CD4-positive, CD25-positive, alpha-beta regulatory T cell (primary cell): Measurements from ENCODE around the gene CREBRF. TPM values are rescaled to one million over a fixed set of nuclear protein-coding genes. Genes with fewer than 3 reads are reported as not detected.

ENCODE experiments used
- ATAC-seq, 2 donors: fragments of 150-1000 bp; cut with Tn5 transposase; one replicate each; pipeline ENCODE4 v1.10.0; 2021; ENCODE audit warnings: low read depth in 2 of 2, moderate number of reproducible peaks in 2 of 2, moderate library complexity in 1 of 2
- DNase-seq, 3 donors: peaks; one replicate each; pipeline versions ENCODE4 v3.0.0 to v3.0.0-alpha.2; 2012 to 2022; ENCODE audit warnings: mixed read lengths in 1 of 3
- H3K27ac ChIP-seq: one replicate; pipeline ENCODE4 v1.7.0; 2013; ENCODE audit warnings: mild to moderate bottlenecking, low read length; ENCODE audit not compliant: insufficient read depth, poor library complexity, severe bottlenecking
- H3K27me3 ChIP-seq: one replicate; pipeline ENCODE4 v1.7.0; 2013; ENCODE audit warnings: low read length; ENCODE audit not compliant: control insufficient read depth, insufficient read depth
- H3K36me3 ChIP-seq: one replicate; pipeline ENCODE4 v1.7.0; 2013; ENCODE audit warnings: mild to moderate bottlenecking, low read length, moderate library complexity; ENCODE audit not compliant: control insufficient read depth, insufficient read depth
- H3K4me1 ChIP-seq: 2 replicates; pipeline ENCODE4 v1.7.0; 2013; ENCODE audit warnings: mild to moderate bottlenecking, low read length; ENCODE audit not compliant: insufficient read depth, control insufficient read depth, poor library complexity, severe bottlenecking
- H3K4me3 ChIP-seq: one replicate; pipeline ENCODE4 v1.7.0; 2013; ENCODE audit warnings: low read depth, mild to moderate bottlenecking, low read length, moderate library complexity
- H3K9me3 ChIP-seq, 2 experiments: 1 replicate in 1 of 2; 2 replicates in 1 of 2; pipeline ENCODE4 v1.7.0; 2013; ENCODE audit warnings: low read length in 2 of 2, mild to moderate bottlenecking in 1 of 2, moderate library complexity in 1 of 2; ENCODE audit not compliant: control insufficient read depth in 2 of 2
- H3K27ac Mint-ChIP-seq, 3 donors: one replicate each; pipeline ENCODE4 v1.8.0; 2020 to 2022; ENCODE audit warnings: mild to moderate bottlenecking in 3 of 3, mixed read lengths in 3 of 3, moderate library complexity in 2 of 3
- H3K27me3 Mint-ChIP-seq: one replicate; pipeline ENCODE4 v1.8.0; 2022; ENCODE audit warnings: mild to moderate bottlenecking, mixed read lengths
- H3K36me3 Mint-ChIP-seq: one replicate; pipeline ENCODE4 v1.8.0; 2020; ENCODE audit warnings: mixed read lengths
- H3K4me1 Mint-ChIP-seq, 4 donors: one replicate each; pipeline ENCODE4 v1.8.0; 2020 to 2022; ENCODE audit warnings: mixed read lengths in 4 of 4, mild to moderate bottlenecking in 1 of 4
- H3K4me3 Mint-ChIP-seq, 4 donors: one replicate each; pipeline ENCODE4 v1.8.0; 2020 to 2022; ENCODE audit warnings: mild to moderate bottlenecking in 4 of 4, mixed read lengths in 4 of 4, moderate library complexity in 3 of 4
- H3K9me3 Mint-ChIP-seq, 7 donors: one replicate each; pipeline ENCODE4 v1.8.0; 2020 to 2022; ENCODE audit warnings: mixed read lengths in 7 of 7, mild to moderate bottlenecking in 3 of 7, moderate library complexity in 2 of 7
- polyA plus RNA-seq, 4 donors: library from polyadenylated mRNA; unstranded; fragments of 300-500 nt; fragmentation: Illumina TruSeq; gene quantifications; one replicate each; pipeline ENCODE4 v1.2.3, GENCODE V29; 2021
- total RNA-seq: library from RNA; stranded (reverse); gene quantifications from one replicate; pipeline ENCODE4 v1.2.3, GENCODE V29; 2022

Gene CREBRF
- total RNA-seq (126 TPM), polyA plus RNA-seq (10 to 100 TPM; 59.5 to 69.2 (median 65.1) TPM)

DNA sequence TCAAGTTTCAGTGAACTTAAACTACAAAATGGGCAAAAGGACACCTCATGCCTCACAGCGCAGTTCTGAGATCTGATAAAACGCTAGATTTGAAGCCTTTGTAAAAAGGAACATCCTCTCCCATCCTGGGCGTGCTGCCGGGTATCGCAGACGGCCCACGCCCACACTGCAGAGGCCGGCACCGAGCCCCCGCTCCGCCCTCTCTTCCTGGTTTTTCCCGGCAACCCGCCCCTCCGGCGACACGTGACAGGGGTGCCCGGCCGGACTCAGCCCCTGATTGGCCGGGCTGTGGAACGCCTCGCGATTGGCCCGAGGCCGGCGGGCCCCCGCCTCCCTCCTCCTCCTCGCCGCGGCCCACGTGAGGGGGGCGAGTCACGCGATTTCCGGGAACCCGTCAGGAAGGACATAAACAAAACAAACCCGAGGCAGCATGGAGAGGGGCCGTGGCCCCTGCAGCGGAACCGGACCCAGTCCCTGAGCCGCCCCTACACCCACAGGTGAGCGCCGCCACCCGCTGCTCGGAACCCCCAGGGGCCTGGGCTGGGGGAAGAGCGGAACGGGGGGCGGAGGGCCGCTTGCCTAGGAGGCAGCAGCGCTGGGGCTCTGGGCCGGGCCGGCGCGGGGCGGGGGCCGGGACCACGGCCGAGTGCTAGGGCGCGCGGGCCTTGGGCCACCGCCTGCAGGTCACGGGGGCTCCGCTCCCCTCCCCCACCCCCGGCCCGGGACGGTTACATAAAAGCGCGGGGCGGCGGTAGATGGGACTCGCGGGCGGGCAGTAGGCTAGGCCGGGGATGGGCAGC, at the start of gene CREBRF:
TSS of gene CREBRF (plus strand) at position 370 of the 800 bp plus-strand sequence. CDS start 24,424 bp downstream, outside the sequence.
- H3K9me3 Mint-ChIP-seq: no peaks in the 10 kb centered on the region
- ATAC-seq (peak; percentile 72), DNase-seq (peak; percentile 98 to 99 (median 99))
- peaks cover 7% of the 10 kb centered on the region for H3K36me3 Mint-ChIP-seq
- peak within 1 kb of the TSS; percentile 97 to 98 (median 97) for H3K27ac Mint-ChIP-seq
- Histone ChIP-seq H3K27ac (peak within 1 kb of the TSS; percentile 98), H3K36me3 (peaks cover 5% of the 10 kb centered on the region), H3K4me1 (peaks cover 31% of the 10 kb centered on the region), H3K4me3 (peak within 1 kb of the TSS; percentile 94), H3K9me3 (no peaks in the 10 kb centered on the region), H3K27me3 (no peaks in the 10 kb centered on the region)
- H3K4me3 Mint-ChIP-seq: peak within 1 kb of the TSS; percentile 94 to 99 (median 97)
- peaks cover 10% of the 10 kb centered on the region for H3K27me3 Mint-ChIP-seq
- H3K4me1 Mint-ChIP-seq: peaks cover 20 to 61% (median 26%) of the 10 kb centered on the region in 4 donors

DNA sequence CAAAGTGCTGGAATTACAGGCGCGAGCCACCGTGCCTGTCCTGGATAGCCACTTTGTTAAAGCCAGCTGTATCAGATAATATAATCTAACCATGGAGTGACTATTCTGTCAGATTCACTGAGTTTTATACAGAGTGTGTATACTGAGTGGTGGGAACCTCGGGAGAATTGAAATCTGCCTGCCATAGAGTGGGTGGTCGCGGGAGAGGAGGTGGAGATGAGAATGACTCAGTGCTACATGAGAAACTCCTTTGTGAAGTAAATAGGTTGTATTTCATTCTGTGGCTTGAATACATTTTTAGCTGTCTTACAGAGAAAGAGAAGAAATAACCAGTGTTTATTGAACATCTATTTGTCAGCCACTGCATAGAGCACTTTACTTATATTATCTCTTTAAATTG, 46.1 kb upstream of the CREBRF start:
- H3K27me3 ChIP-seq: no peaks in the 10 kb centered on the region
- H3K4me3 ChIP-seq: no peak overlapping the region
- ATAC-seq (no peak), DNase-seq (no peak)
- no peak overlapping the region for H3K27ac ChIP-seq
- peaks cover 3% of the 10 kb centered on the region for H3K4me1 ChIP-seq
- H3K36me3 ChIP-seq: peaks cover 6% of the 10 kb centered on the region
- no peak overlapping the region for H3K4me3 Mint-ChIP-seq
- peaks cover 0 to 2% (median 0%) of the 10 kb centered on the region in 7 donors for H3K9me3 Mint-ChIP-seq
- no peaks in the 10 kb centered on the region for H3K27me3 Mint-ChIP-seq
- H3K36me3 Mint-ChIP-seq: peaks cover 4% of the 10 kb centered on the region
- H3K9me3 ChIP-seq: no peaks in the 10 kb centered on the region
- H3K27ac Mint-ChIP-seq: peak overlapping the region; percentile 54 to 86 (median 70)
- peaks cover 18 to 70% (median 44%) of the 10 kb centered on the region in 4 donors for H3K4me1 Mint-ChIP-seq

- H3K4me1 Mint-ChIP-seq: peaks cover 17 to 72% (median 45%) of the 10 kb centered on the region in 4 donors
- H3K9me3 Mint-ChIP-seq: peaks cover 0 to 2% (median 0%) of the 10 kb centered on the region in 7 donors
- H3K27ac Mint-ChIP-seq: peak overlapping the region in 2 of 3 donors; percentile 70 to 86
- H3K36me3 Mint-ChIP-seq: peaks cover 4% of the 10 kb centered on the region
- Histone ChIP-seq H3K36me3 (peaks cover 6% of the 10 kb centered on the region), H3K9me3 (no peaks in the 10 kb centered on the region), H3K27ac (no peak overlapping the region), H3K27me3 (no peaks in the 10 kb centered on the region), H3K4me3 (no peak overlapping the region), H3K4me1 (peaks cover 6% of the 10 kb centered on the region)
- no peaks in the 10 kb centered on the region for H3K27me3 Mint-ChIP-seq
- H3K4me3 Mint-ChIP-seq: no peak overlapping the region
- ATAC-seq (no peak), DNase-seq (no peak)
Measured at GRCh38 chr5:173010547-173011464, 45.3 kb upstream of the CREBRF start.

DNA sequence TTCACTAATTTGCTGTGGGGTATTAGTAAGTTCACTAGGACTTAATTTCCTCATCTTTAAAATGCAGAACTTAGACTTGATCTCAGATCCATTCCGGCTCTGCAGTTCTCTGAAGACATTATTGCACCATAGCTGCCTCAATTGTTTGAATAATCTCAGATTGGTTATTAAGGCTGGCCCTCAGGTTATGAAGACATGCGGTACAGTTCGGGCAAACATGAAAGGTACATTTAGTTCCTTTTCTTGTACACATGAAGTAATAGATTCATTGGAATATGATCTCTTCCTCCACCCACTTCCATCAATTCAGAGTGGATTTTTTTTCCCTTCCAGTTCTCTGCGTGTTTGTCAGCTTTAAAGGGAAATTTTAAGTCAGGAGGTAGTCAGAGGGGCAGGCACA, 44.6 kb upstream of the CREBRF start:
- Histone ChIP-seq H3K27ac (no peak overlapping the region), H3K4me1 (peaks cover 6% of the 10 kb centered on the region), H3K4me3 (no peak overlapping the region), H3K9me3 (no peaks in the 10 kb centered on the region), H3K36me3 (peaks cover 6% of the 10 kb centered on the region), H3K27me3 (no peaks in the 10 kb centered on the region)
- no peak for ATAC-seq
- no peak overlapping the region for H3K4me3 Mint-ChIP-seq
- peak overlapping the region; percentile 48 to 77 (median 67) for H3K27ac Mint-ChIP-seq
- H3K36me3 Mint-ChIP-seq: peaks cover 8% of the 10 kb centered on the region
- H3K27me3 Mint-ChIP-seq: no peaks in the 10 kb centered on the region
- H3K4me1 Mint-ChIP-seq: peaks cover 19 to 73% (median 47%) of the 10 kb centered on the region in 4 donors
- peaks cover 0 to 2% (median 0%) of the 10 kb centered on the region in 7 donors for H3K9me3 Mint-ChIP-seq
- no peak for DNase-seq

- Mint-ChIP-seq H3K36me3 (peaks cover 8% of the 10 kb centered on the region), H3K4me3 (no peak overlapping the region), H3K27me3 (no peaks in the 10 kb centered on the region), H3K27ac (peak overlapping the region in 2 of 3 donors; percentile 15 to 44), H3K4me1 (peaks cover 17 to 68% (median 42%) of the 10 kb centered on the region in 4 donors), H3K9me3 (peaks cover 0 to 2% (median 0%) of the 10 kb centered on the region in 7 donors)
- Histone ChIP-seq H3K27me3 (no peaks in the 10 kb centered on the region), H3K9me3 (no peaks in the 10 kb centered on the region), H3K4me1 (peaks cover 3% of the 10 kb centered on the region), H3K4me3 (no peak overlapping the region), H3K36me3 (peaks cover 6% of the 10 kb centered on the region), H3K27ac (no peak overlapping the region)
- DNase-seq: no peak
- ATAC-seq: no peak
Measured at GRCh38 chr5:173012882-173013281, 43.3 kb upstream of the CREBRF start.

GRCh38 chr5:173014671-173015070, 41.5 kb upstream of the CREBRF start:
- no peaks in the 10 kb centered on the region for H3K9me3 ChIP-seq
- H3K4me1 ChIP-seq: peaks cover 3% of the 10 kb centered on the region
- no peak overlapping the region for H3K27ac ChIP-seq
- H3K4me1 Mint-ChIP-seq: peaks cover 25 to 67% (median 47%) of the 10 kb centered on the region in 4 donors
- peak overlapping the region in 1 of 4 donors; percentile 10 for H3K4me3 Mint-ChIP-seq
- H3K4me3 ChIP-seq: no peak overlapping the region
- H3K36me3 ChIP-seq: peaks cover 15% of the 10 kb centered on the region
- no peak for DNase-seq
- H3K27me3 ChIP-seq: no peaks in the 10 kb centered on the region
- H3K9me3 Mint-ChIP-seq: peaks cover 0 to 2% (median 0%) of the 10 kb centered on the region in 7 donors
- no peaks in the 10 kb centered on the region for H3K27me3 Mint-ChIP-seq
- H3K36me3 Mint-ChIP-seq: peaks cover 11% of the 10 kb centered on the region
- ATAC-seq: no peak
- peak overlapping the region in 2 of 3 donors; percentile 15 to 48 for H3K27ac Mint-ChIP-seq

DNA sequence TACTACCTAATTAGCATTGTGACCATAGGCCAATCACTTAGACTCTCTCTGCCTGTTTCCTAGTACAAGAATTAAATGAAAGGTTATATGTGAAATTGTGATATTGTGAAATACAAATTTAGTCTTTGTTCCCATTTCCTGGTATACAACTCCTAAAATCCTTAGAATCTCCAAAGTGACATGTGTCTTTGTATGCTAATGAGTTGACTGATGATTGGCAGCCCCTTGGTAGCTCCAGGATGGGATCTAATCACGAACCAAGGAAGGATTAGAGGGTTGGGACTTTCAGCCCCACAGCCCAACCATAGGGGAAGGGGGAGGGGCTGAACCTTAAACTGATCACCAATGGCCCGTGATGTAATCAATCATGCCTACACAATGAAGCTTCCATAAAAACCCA, 41.0 kb upstream of the CREBRF start:
- H3K36me3 Mint-ChIP-seq: peaks cover 14% of the 10 kb centered on the region
- Histone ChIP-seq H3K27me3 (no peaks in the 10 kb centered on the region), H3K36me3 (peaks cover 20% of the 10 kb centered on the region), H3K9me3 (no peaks in the 10 kb centered on the region), H3K27ac (no peak overlapping the region), H3K4me1 (peaks cover 3% of the 10 kb centered on the region), H3K4me3 (no peak overlapping the region)
- ATAC-seq (no peak), DNase-seq (no peak)
- peaks cover 25 to 66% (median 47%) of the 10 kb centered on the region in 4 donors for H3K4me1 Mint-ChIP-seq
- peaks cover 0 to 2% (median 0%) of the 10 kb centered on the region in 7 donors for H3K9me3 Mint-ChIP-seq
- no peaks in the 10 kb centered on the region for H3K27me3 Mint-ChIP-seq
- H3K27ac Mint-ChIP-seq: peak overlapping the region; percentile 15 to 52 (median 49)
- peak overlapping the region in 1 of 4 donors; percentile 39 for H3K4me3 Mint-ChIP-seq
